ENCODE measurements around the gene FBN2. TPM values are rescaled to one million over a fixed set of nuclear protein-coding genes. Genes with fewer than 3 reads are reported as not detected.

The FBN2 gene
- total RNA-seq, 4 donors from 2014 or later: 0.16 to 2.4 (median 0.26) TPM

GRCh38 chr5:128408622-128409021, 129.4 kb downstream of the FBN2 start:
- no peak for TF ChIP-seq CTCF (IDR thresholded peaks at IDR 0.05; ENCODE audit: low read depth)

DNA sequence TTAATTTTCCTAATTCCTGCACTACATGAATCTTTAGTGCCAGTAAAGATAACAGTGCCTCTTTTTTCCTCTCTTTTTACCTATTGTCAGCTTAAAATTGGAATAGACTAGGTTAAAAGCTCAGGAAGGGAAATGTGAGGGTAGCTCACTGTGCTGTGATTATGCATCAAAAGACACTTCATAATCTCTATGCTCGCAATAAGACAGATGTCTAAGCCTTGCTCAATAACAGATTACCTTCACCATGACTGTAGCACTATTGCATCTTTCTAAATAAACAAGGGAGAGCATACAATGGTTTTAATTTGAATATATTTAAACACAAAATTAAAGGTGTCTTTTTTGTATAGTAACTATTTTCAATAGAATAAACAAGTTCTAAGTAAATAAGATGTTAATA, 130.1 kb downstream of the FBN2 start:
- TF ChIP-seq CTCF (IDR thresholded peaks at IDR 0.05; ENCODE audit: low read depth): no peak

GRCh38 chr5:128406803-128407202, 131.2 kb downstream of the FBN2 start:
- no peak for TF ChIP-seq CTCF (IDR thresholded peaks at IDR 0.05; ENCODE audit: low read depth)

DNA sequence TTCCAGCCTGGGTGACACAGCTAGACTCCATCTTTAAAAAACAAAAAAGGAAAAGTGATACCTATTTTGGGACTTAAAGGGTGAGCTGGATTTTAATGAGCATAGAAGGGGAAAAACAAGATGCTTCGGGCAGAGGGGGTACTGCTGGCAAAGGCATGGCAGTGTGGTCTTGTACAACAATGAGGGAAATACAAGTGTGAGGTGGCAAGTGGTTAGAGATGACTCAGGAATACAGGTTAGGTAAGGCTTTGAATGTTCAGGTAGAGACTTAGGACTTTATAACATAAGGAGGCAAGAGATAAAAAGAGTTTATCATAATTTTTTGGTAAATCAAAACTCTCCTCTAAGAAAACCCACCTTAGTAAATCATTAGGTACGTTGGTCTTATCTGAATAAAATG, 132.9 kb downstream of the FBN2 start:
- no peak for TF ChIP-seq CTCF (IDR thresholded peaks at IDR 0.05; ENCODE audit: low read depth)

DNA sequence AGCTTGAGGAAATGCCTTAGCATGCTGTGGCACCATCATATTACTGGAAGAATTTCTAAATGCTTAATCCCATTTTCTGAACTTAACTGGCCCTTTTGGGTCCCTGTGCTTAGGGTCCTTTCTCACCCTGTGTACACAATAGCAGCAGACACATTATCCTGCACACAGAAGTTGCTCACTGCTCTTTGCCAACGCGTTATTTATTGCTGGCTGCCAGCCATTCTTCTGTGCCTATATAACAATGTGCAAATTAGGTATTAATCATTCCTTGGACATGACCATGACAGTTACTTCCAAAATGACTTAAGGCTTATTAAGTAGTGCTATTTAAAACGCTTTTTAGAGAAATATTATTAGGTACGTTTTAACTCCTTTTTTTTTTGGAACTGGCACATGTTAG, 134.7 kb downstream of the FBN2 start:
- TF ChIP-seq CTCF (IDR thresholded peaks at IDR 0.05; ENCODE audit: low read depth): no peak

GRCh38 chr5:128402506-128402905, 135.5 kb downstream of the FBN2 start:
- TF ChIP-seq CTCF (IDR thresholded peaks at IDR 0.05; ENCODE audit: low read depth): no peak

- no peak for TF ChIP-seq CTCF (IDR thresholded peaks at IDR 0.05; ENCODE audit: low read depth)
Measured at GRCh38 chr5:128399111-128399510, 138.9 kb downstream of the FBN2 start.

All from subcutaneous adipose tissue (tissue), 4 donors.